HG02973 (cell line): ENCODE data around the gene BRK1.
"Not testable (repeated sequence)": the region's sequence is repeated elsewhere in the genome, so short reads cannot be mapped to it uniquely, and the experiment has no call there.

Experiments
- ATAC-seq: cut with Tn5 transposase; IDR thresholded peaks from one replicate; pipeline ENCODE4 v1.9.1; 2021; ENCODE audit warnings: moderate library complexity; ENCODE audit not compliant: unreplicated experiment

Gene BRK1

GRCh38 chr3:10115326-10116137 is at the start of gene BRK1:
Gene BRK1, plus strand, starts transcription at chr3:10115675. Its CDS starts 27 bp downstream, at chr3:10115702.
- peak; percentile 94 for ATAC-seq

DNA sequence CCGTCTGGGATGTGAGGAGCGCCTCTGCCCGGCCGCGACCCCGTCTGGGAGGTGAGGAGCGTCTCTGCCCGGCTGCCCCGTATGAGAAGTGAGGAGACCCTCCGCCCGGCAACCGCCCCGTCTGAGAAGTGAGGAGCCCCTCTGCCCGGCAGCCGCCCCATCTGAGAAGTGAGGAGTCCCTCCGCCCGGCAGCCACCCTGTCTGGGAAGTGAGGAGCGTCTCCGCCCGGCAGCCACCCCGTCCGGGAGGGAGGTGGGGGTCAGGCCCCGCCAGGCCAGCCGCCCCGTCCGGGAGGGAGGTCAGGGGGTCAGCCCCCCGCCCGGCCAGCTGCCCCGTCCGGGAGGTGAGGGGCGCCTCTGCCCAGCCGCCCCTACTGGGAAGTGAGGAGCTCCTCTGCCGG is 45.4 kb upstream of the BRK1 start:
- ATAC-seq = not testable (repeated sequence)

- ATAC-seq = no peak
Measured at GRCh38 chr3:10074666-10075065, 40.8 kb upstream of the BRK1 start.

DNA sequence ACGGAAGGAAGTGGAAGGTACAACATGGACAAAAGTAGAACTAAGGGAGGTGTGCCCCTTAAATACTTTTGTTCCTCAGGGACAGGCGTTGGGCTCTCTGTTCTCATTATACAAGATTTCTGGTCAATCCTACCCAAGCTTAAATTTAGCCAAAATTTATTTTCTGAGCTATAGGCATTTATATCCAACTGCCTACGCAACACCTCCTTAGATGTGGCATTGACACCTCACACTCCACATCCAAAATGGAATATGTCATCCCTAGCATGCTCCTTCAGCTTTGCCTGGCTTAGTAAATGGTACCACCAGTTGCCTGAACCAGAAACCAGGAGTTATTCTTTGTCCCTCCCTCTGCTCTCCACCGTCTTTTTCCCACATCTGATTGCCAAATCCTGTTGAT is 33.6 kb upstream of the BRK1 start:
- ATAC-seq = no peak

DNA sequence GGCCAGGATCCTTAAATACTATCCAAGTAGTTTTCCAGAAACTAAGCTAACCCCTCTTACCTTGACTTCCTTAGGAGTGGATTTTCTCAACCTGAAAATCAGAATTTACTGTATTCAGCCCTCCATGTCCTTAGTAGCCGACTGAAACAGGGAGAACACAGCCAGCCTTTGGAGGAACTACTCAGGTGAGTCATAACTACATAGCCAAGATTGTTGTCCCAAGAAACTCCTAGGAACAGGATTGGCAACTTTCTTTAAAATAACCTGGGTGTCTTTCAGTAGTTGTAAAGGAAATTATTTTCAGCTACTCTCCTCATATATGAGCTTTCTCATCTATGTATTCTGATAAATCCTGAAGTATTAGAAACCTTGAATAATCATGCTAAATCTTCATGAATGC is 29.7 kb upstream of the BRK1 start:
- ATAC-seq = no peak

DNA sequence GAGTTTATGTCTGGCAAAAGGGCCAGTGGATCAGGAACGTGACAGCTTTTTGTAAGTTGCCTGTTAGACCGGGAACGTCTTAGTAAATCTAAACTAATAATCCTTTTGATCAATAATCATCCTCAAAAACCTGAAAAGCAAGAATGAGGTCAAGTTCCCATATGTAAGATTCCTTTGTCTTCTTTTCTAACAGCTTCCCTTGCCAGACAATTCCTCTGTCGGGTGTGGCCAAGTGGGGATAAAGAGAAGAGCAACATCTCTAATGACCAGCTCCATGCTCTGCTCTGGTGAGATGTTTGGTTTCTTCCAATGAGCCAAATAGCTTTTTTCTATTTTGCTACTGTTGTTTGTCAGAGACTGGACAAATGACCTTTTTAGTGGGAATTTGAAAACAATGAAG is 27.2 kb upstream of the BRK1 start:
- no peak for ATAC-seq

GRCh38 chr3:10090179-10090578 is 25.3 kb upstream of the BRK1 start:
- ATAC-seq = no peak

GRCh38 chr3:10090774-10091173 is 24.7 kb upstream of the BRK1 start:
- ATAC-seq = not testable (repeated sequence)

DNA sequence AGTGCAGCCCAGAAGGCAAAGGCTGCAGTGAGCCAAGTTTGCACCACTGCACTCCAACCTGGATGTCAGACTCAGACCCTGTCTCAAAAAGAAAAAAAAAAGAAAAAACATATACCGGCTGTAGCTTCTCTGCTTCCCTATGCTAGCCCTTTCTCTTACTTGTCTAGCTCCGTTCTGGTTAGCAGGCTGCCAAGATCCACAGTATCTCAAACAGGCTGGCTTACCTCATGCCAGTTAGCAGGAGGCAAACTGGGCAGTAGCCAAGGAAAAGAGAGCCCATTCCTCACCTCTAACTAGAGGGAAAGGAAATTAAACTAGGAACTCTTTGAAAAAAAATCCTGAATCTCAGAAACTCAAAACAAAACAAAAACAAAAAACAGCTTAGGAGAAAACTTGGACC is 24.1 kb upstream of the BRK1 start:
- ATAC-seq = not testable (repeated sequence)

GRCh38 chr3:10093678-10094077 is 21.8 kb upstream of the BRK1 start:
- no peak for ATAC-seq

- no peak for ATAC-seq
Measured at GRCh38 chr3:10099041-10099440, 16.4 kb upstream of the BRK1 start.

GRCh38 chr3:10106919-10107318 is 8.6 kb upstream of the BRK1 start:
- ATAC-seq = no peak

- no peak for ATAC-seq
Measured at GRCh38 chr3:10108091-10108490, 7.4 kb upstream of the BRK1 start, which contains the start of gene FANCD2OS. Gene FANCD2OS, minus strand, starts transcription at chr3:10108255. Its CDS starts 3,481 bp downstream, at chr3:10104774.

DNA sequence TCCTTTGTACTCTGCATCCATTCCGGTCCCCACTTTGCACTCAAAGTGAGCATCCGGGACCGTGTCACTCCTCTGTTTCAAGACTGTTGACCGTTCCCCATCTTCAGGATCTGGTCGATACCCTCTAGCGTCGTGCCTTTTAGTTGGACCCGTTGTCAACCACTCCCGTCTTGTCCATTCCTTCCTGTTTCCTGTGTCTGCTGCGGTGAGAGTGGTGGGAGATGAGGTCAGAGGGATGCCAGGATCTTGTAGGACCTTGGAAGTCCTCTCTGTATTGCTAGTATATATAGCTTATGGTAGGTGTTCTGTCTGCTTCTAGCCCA is 624 bp downstream of the BRK1 start:
- ATAC-seq = peak; percentile 17

- no peak for ATAC-seq
Measured at GRCh38 chr3:10116928-10117327, 1.5 kb downstream of the BRK1 start.

DNA sequence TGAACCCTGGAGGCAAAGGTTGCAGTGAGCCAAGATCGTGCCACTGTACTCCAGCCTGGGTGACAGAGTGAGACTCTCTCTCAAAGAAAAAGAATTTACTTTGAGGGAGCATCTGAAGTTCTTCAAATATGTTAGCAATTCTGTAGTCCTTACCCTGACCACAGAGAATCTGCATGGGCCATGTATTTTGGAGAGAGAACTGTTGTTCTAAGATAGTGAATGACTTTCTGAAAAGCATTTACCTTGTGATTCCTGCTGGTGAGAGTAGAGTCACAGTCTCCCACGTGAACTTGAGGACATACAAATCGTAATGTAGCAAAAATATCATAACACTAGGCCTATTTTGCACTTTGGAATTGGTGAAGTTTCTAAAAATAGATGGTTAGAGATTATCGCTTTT is 3.9 kb downstream of the BRK1 start:
- ATAC-seq = no peak

DNA sequence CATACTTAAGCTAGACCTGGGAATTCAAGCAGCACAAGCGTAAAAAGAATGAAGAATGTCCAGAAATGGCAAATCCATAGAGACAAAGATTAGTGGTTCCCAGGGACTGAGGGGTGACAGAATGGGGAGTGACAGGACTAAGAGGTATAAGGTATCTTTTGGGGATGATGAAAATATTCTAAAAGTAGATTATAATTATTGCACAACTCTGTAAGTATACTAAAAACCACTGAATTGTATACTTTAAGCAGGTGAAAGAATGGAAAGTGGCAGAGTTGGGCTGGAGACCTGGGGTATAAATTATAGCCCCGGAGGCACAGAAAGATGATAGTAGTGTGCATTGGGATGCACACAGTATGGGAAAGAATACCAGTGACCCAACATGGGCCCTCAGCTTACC is 5.6 kb downstream of the BRK1 start:
- no peak for ATAC-seq

DNA sequence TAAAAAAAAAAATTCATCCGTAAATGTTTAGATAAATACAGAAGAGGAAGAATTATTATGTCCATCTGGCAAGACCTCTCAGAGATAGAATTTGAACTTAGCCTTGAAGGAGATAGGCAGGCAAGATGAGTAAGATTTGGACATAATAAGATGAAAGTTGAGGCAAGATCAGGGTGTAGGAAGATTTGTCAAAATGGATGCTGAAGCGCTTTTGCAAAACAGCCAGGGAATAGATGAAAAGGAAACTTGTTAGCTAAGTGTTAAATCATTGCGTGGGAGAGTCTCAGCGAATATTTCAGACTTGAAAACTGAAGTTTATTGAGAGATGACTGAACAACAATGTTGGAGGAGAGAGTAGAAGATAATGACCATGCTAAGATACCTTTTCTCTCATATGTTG is 7.2 kb downstream of the BRK1 start:
- no peak for ATAC-seq

DNA sequence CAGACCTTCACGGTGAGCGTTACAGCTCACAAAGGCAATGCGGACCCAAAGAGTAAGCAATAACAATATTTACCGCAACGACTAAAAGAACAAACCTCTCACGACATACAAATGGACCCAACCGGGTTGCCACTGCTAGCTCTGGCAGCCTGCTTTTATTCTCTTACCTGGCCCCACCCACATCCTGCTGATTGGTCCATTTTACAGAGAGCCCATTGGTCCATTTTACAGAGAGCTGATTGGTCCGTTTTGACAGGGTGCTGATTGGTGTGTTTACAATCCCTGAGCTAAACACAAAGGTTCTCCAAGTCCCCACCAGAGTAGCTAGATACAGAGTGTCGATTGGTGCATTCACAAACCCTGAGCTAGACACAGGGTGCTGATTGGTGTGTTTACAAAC is 20.4 kb downstream of the BRK1 start:
- not testable (repeated sequence) for ATAC-seq

DNA sequence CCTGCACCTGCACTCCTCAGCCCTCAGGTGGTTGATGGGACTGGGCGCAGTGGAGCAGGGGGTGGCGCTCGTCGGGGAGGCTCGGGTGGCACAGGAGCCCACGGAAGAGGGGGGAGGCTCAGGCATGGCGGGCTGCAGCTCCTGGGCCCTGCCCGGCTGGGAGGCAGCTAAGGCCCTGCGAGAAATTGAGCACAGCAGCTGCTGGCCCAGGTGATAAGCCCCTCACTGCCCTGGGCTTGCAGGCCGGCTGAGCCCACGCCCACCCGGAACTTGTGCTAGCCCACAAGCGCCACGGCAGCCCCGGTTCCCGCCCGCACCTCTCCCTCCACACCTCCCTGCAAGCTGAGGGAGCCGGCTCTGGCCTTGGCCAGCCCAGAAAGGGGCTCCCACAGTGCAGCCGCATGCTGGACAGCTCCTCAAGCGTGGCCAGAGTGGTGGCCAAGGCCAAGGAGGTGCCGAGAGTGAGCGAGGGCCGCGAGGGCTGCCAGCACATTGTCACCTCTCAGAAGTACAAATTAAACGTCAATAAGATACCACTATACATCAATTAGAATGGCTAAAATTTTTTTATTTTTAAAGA is 21.0 kb downstream of the BRK1 start:
- no peak for ATAC-seq

DNA sequence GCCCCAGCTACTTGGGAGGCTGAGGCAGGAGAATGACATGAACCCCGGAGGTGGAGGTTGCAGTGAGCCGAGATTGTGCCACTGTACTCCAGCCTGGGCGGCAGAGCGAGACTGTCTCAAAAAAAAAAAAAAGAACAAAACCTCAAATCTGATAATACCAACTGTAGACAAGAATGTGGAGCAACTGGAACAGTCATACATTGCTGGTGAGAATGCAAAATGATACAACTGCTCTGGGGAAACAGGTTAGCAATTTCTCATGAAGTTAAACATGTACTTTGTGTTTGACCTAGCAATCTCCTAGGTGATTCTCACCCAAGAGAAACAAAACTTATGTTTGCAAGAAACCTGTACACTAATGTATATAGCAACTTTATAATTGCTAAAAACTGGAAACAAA is 21.7 kb downstream of the BRK1 start:
- no peak for ATAC-seq

DNA sequence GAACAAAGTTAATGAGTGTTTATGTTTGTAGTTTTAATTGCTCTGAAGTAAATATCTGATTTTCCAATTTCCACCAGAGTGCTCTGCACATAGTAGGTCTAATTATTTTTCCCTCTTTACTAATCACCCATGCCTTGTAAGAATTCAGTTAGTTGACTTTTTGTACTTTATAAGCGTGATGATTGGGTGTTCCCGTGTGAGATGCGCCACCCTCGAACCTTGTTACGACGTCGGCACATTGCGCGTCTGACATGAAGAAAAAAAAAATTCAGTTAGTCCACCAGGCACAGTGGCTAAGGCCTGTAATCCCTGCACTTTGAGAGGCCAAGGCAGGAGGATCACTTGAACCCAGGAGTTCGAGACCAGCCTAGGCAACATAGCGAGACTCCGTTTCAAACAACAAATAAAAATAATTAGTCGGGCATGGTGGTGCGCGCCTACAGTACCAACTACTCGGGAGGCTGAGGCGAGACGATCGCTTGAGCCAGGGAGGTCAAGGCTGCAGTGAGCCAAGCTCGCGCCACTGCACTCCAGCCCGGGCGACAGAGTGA is 25.6 kb downstream of the BRK1 start:
- no peak for ATAC-seq
